ENCODE measurements around the gene RAP2A. TPM values are rescaled to one million over a fixed set of nuclear protein-coding genes. Genes with fewer than 3 reads are reported as not detected.

RAP2A gene
- total RNA-seq, 1 experiment from 2014 or later = 32.1 TPM

- Histone ChIP-seq H3K23me2 (ENCODE audit: insufficient read length, low read depth, low read length, poor library complexity, severe bottlenecking) (no peaks in the 10 kb centered on the region), H3K14ac (ENCODE audit: insufficient read depth, low read length) (no peak overlapping the region), H3K18ac (ENCODE audit: insufficient read length, low read depth, low read length) (no peak overlapping the region), H4K5ac (ENCODE audit: insufficient read length, low read depth, low read length) (no peak overlapping the region), H4K91ac (ENCODE audit: insufficient read length, low read depth, low read length) (no peak overlapping the region), H3T11ph (ENCODE audit: low read length) (no peak overlapping the region), H4K8ac (replicated peaks; ENCODE audit: insufficient read length, low read depth, low read length) (no peak overlapping the region), H3K23ac (ENCODE audit: insufficient read length, low read depth, low read length) (no peak overlapping the region), H3K4me2 (ENCODE audit: insufficient read depth, insufficient read length, low read length) (no peak overlapping the region), H3K4ac (ENCODE audit: low read depth, low read length) (no peak overlapping the region), H2BK20ac (ENCODE audit: low read depth, low read length, poor library complexity, severe bottlenecking) (no peak overlapping the region), H3K27me3 (ENCODE audit: insufficient read depth, low read length) (no peaks in the 10 kb centered on the region), H3K9ac (ENCODE audit: extremely low read depth, insufficient read length, low read length) (no peak overlapping the region), H3K79me2 (ENCODE audit: insufficient read depth, low read length) (no peaks in the 10 kb centered on the region), H2AFZ (ENCODE audit: low read length) (no peak overlapping the region), H2BK120ac (ENCODE audit: low read depth, low read length, poor library complexity, severe bottlenecking) (no peak overlapping the region), H2BK5ac (ENCODE audit: insufficient read length, low read length) (no peak overlapping the region), H3K79me1 (ENCODE audit: insufficient read depth, low read depth, low read length, poor library complexity, severe bottlenecking) (no peaks in the 10 kb centered on the region), H4K20me1 (ENCODE audit: control insufficient read depth, insufficient read depth, insufficient read length) (no peaks in the 10 kb centered on the region), H3K4me1 (ENCODE audit: insufficient read depth, low read length) (no peaks in the 10 kb centered on the region), H3K56ac (ENCODE audit: insufficient read length, low read depth, low read length) (no peak overlapping the region), H2BK12ac (ENCODE audit: insufficient read length, low read depth, low read length) (no peak overlapping the region), H3K9me3 (ENCODE audit: control insufficient read depth, low read depth, low read length) (no peaks in the 10 kb centered on the region), H3K27ac (ENCODE audit: insufficient read length, low read depth, low read length) (no peak overlapping the region), H2AK5ac (ENCODE audit: insufficient read length, low read length) (no peak overlapping the region), H2BK15ac (ENCODE audit: low read depth, low read length) (no peak overlapping the region)
- H3K4me1 Mint-ChIP-seq = no peaks in the 10 kb centered on the region
- H3K36me3 Mint-ChIP-seq (ENCODE audit: insufficient read depth in 1 of 3, low read depth in 3 of 3) = peaks cover 0 to 7% (median 0%) of the 10 kb centered on the region in 3 experiments; a peak in 1 of 7 replicates
- no peak for DNase-seq
- no peak overlapping the region for H3K4me3 Mint-ChIP-seq
- no CpG with 5 or more reads among the region's 1 CpG for WGBS (ENCODE audit: extremely low coverage, insufficient read length, low lambda C conversion rate)
- no peak overlapping the region for H3K27ac Mint-ChIP-seq
- H3K27me3 Mint-ChIP-seq (ENCODE audit: low read depth) = peaks cover 2% of the 10 kb centered on the region; the same call in 1 of the 2 replicates
- H3K9me3 Mint-ChIP-seq = peaks cover 6 to 12% of the 10 kb centered on the region in 2 experiments; a peak in 4 of 5 replicates
- no peak for TF ChIP-seq CTCF (conservative IDR thresholded peaks at IDR 0.05)
Measured at GRCh38 chr13:97515643-97516042, 81.7 kb downstream of the RAP2A start.
